Esophagus muscularis mucosa (tissue), 4 donors: ENCODE measurements around the gene SEPTIN5.

Experiments used
- CTCF ChIP-seq, 3 experiments: fragments of 200-600 bp in 2 of 3; fragments of 450-650 bp in 1 of 3; sonication (generic) in 2 of 3; IDR thresholded peaks; one replicate each; pipeline ENCODE4 v1.5.1; 2017 to 2019; ENCODE audit warnings: antibody characterized with exemption in 3 of 3, mild to moderate bottlenecking in 2 of 3, moderate library complexity in 1 of 3
- EP300 ChIP-seq: sonication (generic); formaldehyde crosslinking; IDR thresholded peaks from one replicate; pipeline ENCODE4 v1.6.1; 2017; ENCODE audit warnings: antibody characterized with exemption
- POLR2A ChIP-seq: fragments of 450-650 bp; IDR thresholded peaks from one replicate; pipeline ENCODE4 v1.6.1; 2017; ENCODE audit warnings: antibody characterized with exemption, moderate library complexity, mild to moderate bottlenecking, low read depth
- POLR2AphosphoS5 ChIP-seq, 2 donors: sonication (generic); formaldehyde crosslinking; IDR thresholded peaks; one replicate each; pipeline ENCODE4 v1.6.1; 2017; ENCODE audit warnings: antibody characterized with exemption in 2 of 2

- TF ChIP-seq CTCF (IDR thresholded peaks at IDR 0.05) (no peak), POLR2A (no peak), EP300 (no peak), POLR2AphosphoS5 (IDR thresholded peaks at IDR 0.05) (no peak)
These were observed 23.8 kb downstream of the SEPTIN5 start for GRCh38 chr22:19737846-19738663.
